ENCODE data around the gene RPS6KC1.

- TF ChIP-seq PKNOX1 (IDR thresholded peaks at IDR 0.05) (no peak), SP1 (IDR thresholded peaks at IDR 0.05) (no peak), TARDBP (IDR thresholded peaks at IDR 0.05) (no peak), FOXM1 (IDR thresholded peaks at IDR 0.05; ENCODE audit: borderline replicate concordance) (no peak), ARNT (IDR thresholded peaks at IDR 0.05) (no peak), SUZ12 (IDR thresholded peaks at IDR 0.05) (no peak), FOXK2 (IDR thresholded peaks at IDR 0.05) (no peak), NFRKB (IDR thresholded peaks at IDR 0.05) (no peak), LEF1 (IDR thresholded peaks at IDR 0.05; ENCODE audit: borderline replicate concordance) (no peak), HDGF (IDR thresholded peaks at IDR 0.05; ENCODE audit: borderline replicate concordance) (no peak), FOXA1 (IDR thresholded peaks at IDR 0.05) (no peak)
Measured at GRCh38 chr1:213041443-213041842, 9.6 kb upstream of the RPS6KC1 start.

Measured in HEK293T (cell line).